SK-N-SH treated with all-trans-retinoic acid at 6 μM for 48 hours (cell line): ENCODE results near the gene HES5.

Experiments
- SNAI2 ChIP-seq: fragments of 250-450 bp; sonication (Bioruptor Pico); IDR thresholded peaks from 2 replicates; pipeline ENCODE4 v1.5.0; 2020; ENCODE audit warnings: mild to moderate bottlenecking, moderate library complexity
- ZFP30 ChIP-seq: fragments of 450-650 bp; formaldehyde crosslinking; IDR thresholded peaks from 2 replicates; pipeline ENCODE4 v1.5.0; 2022; ENCODE audit warnings: mild to moderate bottlenecking, moderate library complexity

DNA sequence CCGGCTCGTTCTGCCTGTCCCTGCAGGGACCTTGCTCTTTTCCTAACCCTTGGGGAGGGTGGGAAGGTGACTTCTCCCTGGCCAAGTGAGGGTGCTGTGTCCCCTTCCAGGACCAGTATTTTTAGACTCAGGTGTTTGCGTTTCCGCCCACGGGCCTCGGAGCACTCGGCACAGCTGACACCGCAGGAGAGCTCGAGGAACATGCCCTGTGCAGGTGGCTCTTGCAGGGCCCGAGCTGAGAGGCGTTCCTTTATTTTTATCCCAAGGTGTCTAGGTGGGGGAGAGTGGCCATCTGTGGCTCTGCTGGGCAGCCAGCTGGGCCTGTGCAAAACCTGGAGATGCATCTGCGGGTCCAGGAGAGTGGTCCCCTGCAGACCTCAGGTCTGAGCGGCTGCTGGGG, 38.0 kb downstream of the HES5 start:
- TF ChIP-seq SNAI2 (CRISPR knock-in tag) (no peak), ZFP30 (CRISPR knock-in tag) (no peak)
